Right atrium auricular region (tissue), 2 donors: Measurements from ENCODE around the gene MARK1. TPM values are rescaled to one million over a fixed set of nuclear protein-coding genes. Genes with fewer than 3 reads are reported as not detected.

Experiments used
- DNase-seq: peaks from one replicate; pipeline ENCODE4 v3.0.0-alpha.2; 2019; ENCODE audit warnings: low spot score
- H3K27ac ChIP-seq, 2 donors: fragments of 200-600 bp; sonication (generic); 1 replicate in 1 of 2; 2 replicates in 1 of 2; pipeline ENCODE4 v1.5.1; 2016 to 2019
- H3K27me3 ChIP-seq, 2 donors: fragments of 200-600 bp; sonication (generic); one replicate each; pipeline versions ENCODE4 v1.5.1 to v1.6.0; 2017 to 2019
- H3K36me3 ChIP-seq: fragments of 200-600 bp; sonication (generic); one replicate; pipeline ENCODE4 v1.5.1; 2016
- H3K4me1 ChIP-seq, 2 donors: fragments of 200-600 bp; sonication (generic); one replicate each; pipeline versions ENCODE4 v1.5.1 to v1.6.0; 2017 to 2019
- H3K4me3 ChIP-seq, 2 donors: fragments of 200-600 bp; sonication (generic); 1 replicate in 1 of 2; 2 replicates in 1 of 2; pipeline ENCODE4 v1.5.1; 2017 to 2019; ENCODE audit warnings: mild to moderate bottlenecking in 1 of 2, moderate library complexity in 1 of 2
- H3K9me3 ChIP-seq, 2 donors: fragments of 200-600 bp; sonication (generic); one replicate each; pipeline ENCODE4 v1.5.1; 2019
- CTCF ChIP-seq, 2 donors: fragments of 200-600 bp; sonication (generic); IDR thresholded peaks; one replicate each; pipeline ENCODE4 v1.5.1; 2019; ENCODE audit warnings: antibody characterized with exemption in 2 of 2
- total RNA-seq, 2 donors: library from RNA; depleted of rRNA; stranded (reverse); fragments of >200 nt; gene quantifications; one replicate each; pipeline ENCODE4 v1.1.0, GENCODE V29; 2016

Gene MARK1
- total RNA-seq, 2 donors from 2014 or later: 12.5 to 20.0 TPM

GRCh38 chr1:220655961-220656740 lies 128.2 kb downstream of the MARK1 start:
- DNase-seq: no peak
- H3K9me3 ChIP-seq: no peaks in the 10 kb centered on the region
- H3K36me3 ChIP-seq: no peaks in the 10 kb centered on the region
- no peaks in the 10 kb centered on the region for H3K27me3 ChIP-seq
- H3K4me3 ChIP-seq: no peak overlapping the region
- no peaks in the 10 kb centered on the region for H3K4me1 ChIP-seq
- H3K27ac ChIP-seq: no peak overlapping the region
- no peak for TF ChIP-seq CTCF (IDR thresholded peaks at IDR 0.05)

GRCh38 chr1:220666349-220666748 lies 138.4 kb downstream of the MARK1 start:
- H3K4me1 ChIP-seq: no peaks in the 10 kb centered on the region
- no peak for TF ChIP-seq CTCF (IDR thresholded peaks at IDR 0.05)
- H3K9me3 ChIP-seq: peaks cover 0 to 9% of the 10 kb centered on the region in 2 donors
- H3K4me3 ChIP-seq: no peak overlapping the region
- DNase-seq: no peak
- no peaks in the 10 kb centered on the region for H3K36me3 ChIP-seq
- no peaks in the 10 kb centered on the region for H3K27me3 ChIP-seq
- no peak overlapping the region for H3K27ac ChIP-seq

- Histone ChIP-seq H3K4me3 (no peak overlapping the region), H3K4me1 (no peaks in the 10 kb centered on the region), H3K27ac (no peak overlapping the region), H3K36me3 (no peaks in the 10 kb centered on the region), H3K27me3 (no peaks in the 10 kb centered on the region), H3K9me3 (peaks cover 0 to 9% of the 10 kb centered on the region in 2 donors)
- TF ChIP-seq CTCF (IDR thresholded peaks at IDR 0.05): no peak
- no peak for DNase-seq
These were observed 141.1 kb downstream of the MARK1 start for GRCh38 chr1:220669005-220669404.

- H3K4me3 ChIP-seq: no peak overlapping the region
- no peaks in the 10 kb centered on the region for H3K36me3 ChIP-seq
- DNase-seq: no peak
- no peak overlapping the region for H3K27ac ChIP-seq
- TF ChIP-seq CTCF (IDR thresholded peaks at IDR 0.05): no peak
- H3K9me3 ChIP-seq: peaks cover 0 to 9% of the 10 kb centered on the region in 2 donors
- H3K4me1 ChIP-seq: no peaks in the 10 kb centered on the region
- no peaks in the 10 kb centered on the region for H3K27me3 ChIP-seq
These were observed 142.4 kb downstream of the MARK1 start for GRCh38 chr1:220670365-220670764.

- no peaks in the 10 kb centered on the region for H3K27me3 ChIP-seq
- H3K4me1 ChIP-seq: no peaks in the 10 kb centered on the region
- no peak for DNase-seq
- H3K4me3 ChIP-seq: no peak overlapping the region
- no peak overlapping the region for H3K27ac ChIP-seq
- H3K36me3 ChIP-seq: no peaks in the 10 kb centered on the region
- peaks cover 0 to 9% of the 10 kb centered on the region in 2 donors for H3K9me3 ChIP-seq
- TF ChIP-seq CTCF (IDR thresholded peaks at IDR 0.05): no peak
These were observed 146.0 kb downstream of the MARK1 start for GRCh38 chr1:220673921-220674320.

- Histone ChIP-seq H3K27me3 (no peaks in the 10 kb centered on the region), H3K4me3 (no peak overlapping the region), H3K4me1 (no peaks in the 10 kb centered on the region), H3K27ac (no peak overlapping the region), H3K36me3 (no peaks in the 10 kb centered on the region), H3K9me3 (no peaks in the 10 kb centered on the region)
- TF ChIP-seq CTCF (IDR thresholded peaks at IDR 0.05): no peak
- DNase-seq: no peak
These were observed 149.3 kb downstream of the MARK1 start for GRCh38 chr1:220677251-220677650.
